Hepatic stellate cell (primary cell): ENCODE data around the gene APBA1.
"Not testable (repeated sequence)": the region's sequence is repeated elsewhere in the genome, so short reads cannot be mapped to it uniquely, and the experiment has no call there.

ENCODE experiments used
- DNase-seq: peaks from one replicate; pipeline ENCODE4 v3.0.0; 2011; ENCODE audit warnings: low spot score

APBA1 gene

DNA sequence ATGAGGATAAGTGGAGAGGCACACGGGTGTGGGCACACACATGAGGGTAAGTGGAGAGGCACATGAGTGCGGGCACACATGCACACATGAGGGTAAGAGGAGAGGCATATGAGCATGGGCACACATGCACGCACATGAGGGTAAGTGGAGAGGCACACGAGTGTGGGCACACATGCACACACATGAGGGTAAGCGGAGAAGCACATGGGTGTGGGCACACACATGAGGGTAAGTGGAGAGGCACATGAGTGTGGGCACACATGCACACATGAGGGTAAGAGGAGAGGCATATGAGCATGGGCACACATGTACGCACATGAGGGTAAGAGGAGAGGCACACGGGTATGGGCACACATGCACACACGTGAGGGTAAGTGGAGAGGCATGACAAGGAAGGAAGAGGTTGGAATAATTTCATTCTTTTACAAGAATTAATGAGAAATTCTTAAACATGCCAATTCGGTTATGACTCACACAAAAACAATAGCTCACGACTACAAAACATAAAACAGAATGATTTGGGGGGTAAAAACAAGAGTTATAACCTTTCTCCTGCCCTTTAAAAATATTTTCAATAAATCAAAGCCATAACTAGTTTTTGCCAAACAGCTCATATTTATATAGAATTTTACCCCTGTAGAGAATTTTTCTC lies 67.5 kb downstream of the APBA1 start:
- no peak for DNase-seq

GRCh38 chr9:69603656-69604055 lies 68.5 kb downstream of the APBA1 start:
- DNase-seq: no peak

DNA sequence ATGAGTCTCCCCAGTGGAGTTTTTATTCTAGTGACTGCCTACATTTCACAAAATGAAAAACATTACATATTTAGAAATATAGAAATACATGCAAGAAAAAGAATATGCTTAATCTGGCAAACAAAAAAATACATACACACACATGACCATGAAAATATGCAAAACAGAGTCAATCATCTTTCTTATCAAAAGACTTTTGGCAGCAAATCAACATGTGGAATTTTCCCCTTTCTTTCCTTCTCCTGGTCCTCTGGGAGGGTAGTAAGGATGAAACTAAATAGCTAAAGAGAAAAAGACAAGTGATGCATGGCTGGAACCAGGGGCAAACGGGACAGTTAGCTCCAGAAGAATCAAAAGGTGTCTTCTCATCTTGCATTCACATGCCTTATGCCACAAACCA lies 69.4 kb downstream of the APBA1 start:
- no peak for DNase-seq

DNA sequence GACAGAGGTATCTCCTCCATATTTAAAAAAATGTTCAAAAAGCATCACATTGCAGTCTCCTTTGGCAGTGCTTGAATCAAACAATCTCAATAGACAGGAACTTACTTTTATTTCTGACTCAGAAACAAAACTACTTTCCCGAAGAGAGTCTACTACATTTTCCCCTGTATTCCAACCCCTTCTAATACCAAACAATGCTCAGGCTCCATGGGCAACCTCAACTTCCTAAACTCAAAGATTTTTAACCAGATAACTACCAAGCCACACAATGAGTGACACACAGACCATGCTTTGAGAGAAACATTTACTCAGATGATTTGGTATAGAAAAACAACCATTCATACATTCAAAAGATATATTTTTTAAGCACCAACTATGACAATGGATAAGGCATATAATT lies 70.5 kb downstream of the APBA1 start:
- no peak for DNase-seq

DNA sequence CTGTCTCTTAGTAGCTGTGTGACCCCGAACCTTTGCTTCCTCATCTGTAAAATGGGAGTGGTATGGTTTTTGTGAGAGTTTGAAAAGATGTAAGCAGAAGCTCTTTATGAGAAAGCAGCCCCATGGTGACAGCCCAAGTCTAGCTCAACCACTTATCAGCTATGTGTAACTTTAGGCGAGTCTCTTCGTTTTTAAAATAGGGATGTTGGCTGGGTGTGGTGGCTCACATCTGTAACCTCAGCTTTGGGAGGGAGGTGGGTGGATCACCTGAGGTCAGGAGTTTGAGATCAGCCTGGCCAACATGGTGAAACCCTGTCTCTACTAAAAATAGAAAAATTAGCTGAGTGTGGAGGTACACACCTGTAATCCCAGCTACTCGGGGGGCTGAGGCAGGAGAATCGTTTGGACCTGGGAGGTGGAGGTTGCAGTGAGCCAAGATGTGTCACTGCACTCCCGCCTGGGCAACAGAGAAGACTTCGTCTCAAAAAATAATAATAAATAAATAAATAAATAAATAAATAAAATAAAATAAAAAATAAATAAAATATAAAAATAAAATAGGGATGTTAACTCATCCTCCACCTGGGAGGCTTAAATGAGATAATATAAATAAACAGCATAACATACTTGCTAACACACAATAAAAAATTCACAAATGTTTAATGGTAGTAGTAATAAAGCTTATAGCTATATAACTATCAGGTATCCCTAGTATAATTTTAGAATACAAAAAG lies 71.7 kb downstream of the APBA1 start:
- no peak for DNase-seq

- no peak for DNase-seq
Observed at GRCh38 chr9:69599232-69599971, 72.8 kb downstream of the APBA1 start.

DNA sequence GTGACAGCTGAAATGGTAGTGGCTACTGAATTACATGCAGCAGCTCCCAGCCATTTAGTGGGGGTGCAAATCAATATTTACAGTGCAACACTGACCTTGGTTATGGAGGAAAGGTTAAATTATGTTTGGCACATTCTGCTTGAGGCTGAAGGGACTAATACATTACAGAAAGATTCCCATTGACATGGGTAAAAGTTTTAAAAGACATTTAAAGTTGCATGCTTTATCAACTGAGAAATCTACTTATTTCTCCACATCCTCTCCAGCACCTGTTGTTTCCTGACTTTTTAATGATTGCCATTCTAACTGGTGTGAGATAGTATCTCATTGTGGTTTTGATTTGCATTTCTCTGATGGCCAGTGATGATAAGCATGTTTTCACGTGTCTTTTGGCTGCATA lies 75.3 kb downstream of the APBA1 start:
- DNase-seq: not testable (repeated sequence)

DNA sequence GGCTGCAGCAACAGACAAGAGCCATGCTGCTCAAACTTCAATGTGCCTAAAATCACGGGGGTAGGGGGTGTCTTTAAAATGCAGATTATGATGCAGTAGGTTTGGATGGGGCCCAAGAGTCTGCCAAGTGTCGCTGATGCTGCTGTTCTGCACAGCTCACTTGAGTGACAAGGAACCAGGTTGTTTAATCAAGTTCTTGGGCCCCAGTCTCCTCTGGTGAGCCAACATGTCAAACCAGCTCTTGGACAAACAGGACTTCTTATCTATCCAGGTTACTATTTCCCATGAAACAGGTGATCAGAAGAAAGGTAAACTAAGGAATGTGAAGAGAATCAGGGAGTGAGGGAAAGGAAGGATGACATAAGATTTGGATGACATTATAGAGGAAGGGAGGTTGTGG lies 78.0 kb downstream of the APBA1 start:
- no peak for DNase-seq

DNA sequence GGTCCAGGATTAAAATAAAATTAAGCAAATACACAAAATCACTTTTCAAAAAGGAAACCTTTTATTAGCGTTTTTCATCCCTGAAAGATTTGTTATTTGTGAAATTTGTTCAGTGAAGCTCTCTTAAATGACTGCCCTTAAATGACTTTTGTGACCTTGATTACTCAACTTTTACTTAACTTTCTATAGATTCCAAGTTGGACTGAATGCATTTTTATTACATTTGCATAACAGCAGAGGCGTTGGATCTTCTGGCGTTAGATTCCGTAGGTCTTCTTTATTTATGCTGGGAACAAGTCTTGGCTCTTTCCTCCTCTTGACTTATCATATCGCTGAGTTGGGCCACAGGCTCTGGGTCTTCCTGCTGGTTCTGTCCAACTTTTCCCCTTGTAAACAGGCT lies 78.4 kb downstream of the APBA1 start:
- DNase-seq: no peak

GRCh38 chr9:69593301-69593700 lies 78.9 kb downstream of the APBA1 start:
- no peak for DNase-seq

- no peak for DNase-seq
Observed at GRCh38 chr9:69590266-69590665, 81.9 kb downstream of the APBA1 start.

DNA sequence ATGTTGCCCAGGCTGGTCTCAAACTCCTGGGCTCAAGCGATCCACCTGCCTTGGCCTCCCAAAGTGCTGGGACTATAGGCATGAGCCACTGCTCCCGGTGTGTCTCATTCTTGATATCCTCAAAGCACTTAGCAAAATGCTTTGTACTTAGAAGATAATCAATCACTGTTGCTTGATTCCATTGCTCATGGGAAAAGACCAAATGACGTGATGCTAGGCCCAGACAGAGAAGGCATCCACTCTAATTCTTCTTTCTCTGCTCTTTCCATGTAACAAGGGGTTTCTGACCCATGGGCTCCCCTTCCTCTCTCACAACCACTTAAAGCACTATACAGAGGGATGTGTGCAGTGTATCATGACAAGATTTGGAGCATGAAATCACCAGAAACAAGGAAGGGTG lies 83.0 kb downstream of the APBA1 start:
- no peak for DNase-seq

GRCh38 chr9:69585571-69585970 lies 86.6 kb downstream of the APBA1 start:
- no peak for DNase-seq

DNA sequence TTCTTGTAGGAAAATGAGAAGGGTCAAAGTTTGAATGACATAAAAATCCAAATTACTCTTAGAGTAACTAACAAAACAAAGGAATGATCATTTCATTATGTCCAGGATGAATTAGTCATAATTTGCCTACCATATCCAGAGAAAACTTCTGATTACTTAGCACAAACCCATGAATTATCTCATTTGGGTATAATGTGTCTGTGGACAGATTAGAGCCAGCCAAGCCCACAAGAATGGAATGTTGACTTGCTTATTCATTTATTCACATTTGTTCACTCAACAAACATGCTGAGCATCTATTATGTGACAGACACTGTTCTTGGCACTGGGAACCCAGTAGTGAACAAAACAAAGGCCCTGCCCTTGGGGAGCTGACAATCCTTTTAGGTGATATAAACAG lies 87.4 kb downstream of the APBA1 start:
- DNase-seq: no peak

- no peak for DNase-seq
Observed at GRCh38 chr9:69583645-69584234, 88.4 kb downstream of the APBA1 start.

DNA sequence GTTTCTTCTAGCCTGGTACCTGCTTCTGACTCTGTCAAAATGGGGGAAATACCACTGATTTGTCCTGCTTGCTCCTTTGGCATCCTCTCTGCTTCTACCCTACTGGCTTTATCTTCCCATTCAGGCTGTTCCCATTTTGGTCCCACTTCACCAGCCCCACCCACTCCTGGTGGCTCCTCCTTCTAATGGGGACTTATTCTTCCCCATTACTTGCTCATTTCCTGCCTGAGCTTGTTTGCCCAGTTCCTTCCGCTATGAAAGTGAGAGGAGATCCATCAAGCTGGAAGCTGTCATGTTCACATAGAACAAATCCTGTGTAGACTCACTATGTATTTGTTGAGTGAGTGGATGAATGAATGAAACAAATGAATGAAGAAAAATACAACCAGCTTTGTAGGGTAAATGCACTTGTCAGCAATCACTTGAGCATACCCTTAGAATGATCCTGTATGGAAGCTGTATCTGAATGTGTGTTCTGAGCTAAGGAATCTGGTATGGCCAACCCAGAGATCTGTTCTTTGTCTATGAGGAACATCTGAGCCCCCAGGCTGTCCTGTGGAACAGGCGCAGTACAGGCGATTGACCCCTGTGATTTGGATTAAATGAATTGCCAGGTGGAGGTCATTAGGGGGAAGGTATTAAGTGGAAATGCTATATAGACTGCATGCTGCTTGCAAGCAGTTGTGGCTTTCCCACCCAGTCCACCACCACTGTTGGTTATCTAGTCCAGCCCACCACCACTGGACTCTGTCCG lies 89.5 kb downstream of the APBA1 start:
- no peak for DNase-seq

GRCh38 chr9:69582018-69582417 lies 90.2 kb downstream of the APBA1 start:
- no peak for DNase-seq

DNA sequence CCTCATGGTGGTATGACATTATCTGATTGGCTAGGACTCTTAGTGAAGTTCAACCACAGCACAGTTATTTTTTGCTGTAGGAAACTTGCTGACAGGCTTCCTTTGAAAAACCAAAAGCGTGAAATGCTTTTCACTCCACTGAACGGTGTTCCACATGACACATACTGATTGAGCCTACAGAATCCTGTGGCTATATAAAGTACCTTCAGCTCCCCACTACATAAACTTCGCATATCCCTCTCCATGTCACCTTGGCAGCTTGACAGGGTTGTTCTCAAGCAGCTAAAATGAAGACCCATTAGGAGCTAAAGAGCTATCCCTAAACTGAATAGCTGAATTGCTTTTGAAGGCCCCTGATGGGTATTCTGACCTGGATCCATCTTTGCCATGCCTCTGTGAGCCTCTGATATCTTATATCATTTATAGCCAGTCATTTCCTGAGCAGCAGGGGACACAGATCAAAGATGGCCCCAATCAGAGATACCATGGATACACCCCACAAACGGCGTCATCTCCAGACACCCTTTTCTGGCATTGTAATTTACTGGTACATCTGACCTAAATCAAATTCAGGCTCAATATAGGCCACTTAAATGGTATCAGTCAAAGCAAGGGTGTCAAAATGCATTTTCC lies 91.5 kb downstream of the APBA1 start:
- DNase-seq: no peak

DNA sequence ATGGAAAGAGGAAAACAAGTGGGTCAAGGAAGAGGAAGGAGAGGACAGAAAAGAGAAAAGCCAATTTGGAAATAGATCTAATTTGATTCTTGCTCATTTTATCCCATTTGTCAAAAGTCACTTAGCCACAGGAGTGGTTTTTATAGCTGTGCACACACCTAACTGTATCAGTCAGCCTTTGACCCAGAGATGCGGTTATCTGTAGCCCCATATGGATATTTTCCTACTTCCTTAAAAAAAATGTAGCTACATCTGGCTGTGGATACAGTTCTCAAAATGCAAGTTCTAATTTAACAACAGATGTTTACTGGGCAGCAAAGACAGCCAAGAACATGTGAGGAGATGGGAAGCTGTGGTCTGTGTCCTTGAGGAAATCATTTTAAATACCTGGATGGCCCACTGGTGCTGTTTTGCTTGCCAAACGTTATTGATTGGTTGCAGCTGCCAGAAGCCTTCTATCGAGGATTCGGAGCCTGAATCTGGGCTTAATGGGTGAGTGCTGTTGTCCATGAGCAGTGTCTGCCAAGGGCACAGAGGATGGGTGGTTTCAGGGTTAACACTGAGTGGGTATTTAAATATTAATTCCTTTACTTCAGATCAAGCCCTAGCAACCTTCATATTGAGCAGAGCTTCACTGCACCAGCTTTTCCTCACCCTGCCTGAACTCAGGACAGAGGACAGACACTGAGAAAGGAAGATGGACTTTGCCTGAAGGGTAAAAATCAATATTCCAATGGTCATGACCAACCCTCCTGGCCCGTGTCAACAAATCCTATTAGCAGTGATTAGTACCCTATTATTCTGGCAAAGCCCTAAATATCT lies 92.2 kb downstream of the APBA1 start:
- no peak for DNase-seq

DNA sequence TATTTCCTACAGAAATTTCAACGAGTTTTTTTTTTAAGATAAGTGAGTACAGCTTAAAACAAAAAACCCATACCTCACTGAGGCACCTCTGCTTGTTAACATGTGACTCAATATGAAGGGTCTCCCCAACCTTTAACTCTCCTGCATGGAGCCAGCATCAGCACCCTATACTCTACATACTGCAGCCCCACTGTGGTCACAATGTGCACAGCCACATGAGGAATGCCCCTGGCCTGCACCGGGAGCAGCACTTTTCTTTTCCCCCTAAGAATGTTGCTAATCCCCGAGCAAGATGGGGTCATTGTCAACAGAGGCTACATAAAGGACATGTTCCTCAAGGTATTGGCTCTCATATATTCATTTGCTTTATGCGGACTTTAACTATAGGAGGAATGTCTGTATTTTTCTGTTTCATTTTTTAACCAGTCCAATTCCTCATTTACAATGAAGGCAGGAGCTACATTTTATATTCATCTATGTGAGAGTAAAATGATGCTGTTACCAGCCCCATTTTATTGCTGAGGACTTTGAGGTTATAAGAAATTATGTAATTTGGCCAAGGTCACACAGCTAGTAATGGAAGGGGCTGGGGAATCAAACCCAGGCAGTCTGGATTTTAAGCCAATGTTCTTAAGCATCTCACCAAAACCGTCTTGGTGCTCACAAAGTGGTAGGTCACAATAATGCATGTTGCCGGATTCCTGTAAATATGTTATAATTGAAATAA lies 93.0 kb downstream of the APBA1 start:
- DNase-seq: no peak
